HCT116 (cell line): Measurements from ENCODE around the gene KIAA1328.

ENCODE experiments used
- ATF3 ChIP-seq: IDR thresholded peaks from 2 replicates; pipeline ENCODE4 v1.6.1; 2012
- CTCF ChIP-seq, 3 experiments: fragments of 200-600 bp in 1 of 3; sonication (generic) in 1 of 3; IDR thresholded peaks in 2 of 3; conservative IDR thresholded peaks in 1 of 3; 2 replicates each; pipeline ENCODE4 v1.5.1; 2012 to 2017; ENCODE audit warnings: low read depth in 2 of 3, low read length in 2 of 3, antibody characterized with exemption in 1 of 3, borderline replicate concordance in 1 of 3, control low read depth in 1 of 3, mild to moderate bottlenecking in 1 of 3, mixed read lengths in 1 of 3, mixed run types in 1 of 3, moderate library complexity in 1 of 3; ENCODE audit not compliant: insufficient read depth in 1 of 3
- EGR1 ChIP-seq: IDR thresholded peaks from 2 replicates; pipeline ENCODE4 v1.6.1; 2012; ENCODE audit warnings: low read depth
- EZH2 ChIP-seq: fragments of 200-600 bp; sonication (generic); IDR thresholded peaks from 2 replicates; pipeline ENCODE4 v1.6.1; 2017; ENCODE audit warnings: antibody characterized with exemption, mixed run types
- EZH2phosphoT487 ChIP-seq: fragments of 200-600 bp; IDR thresholded peaks from 2 replicates; pipeline ENCODE4 v1.6.1; 2018; ENCODE audit warnings: antibody characterized with exemption, borderline replicate concordance
- FOSL1 ChIP-seq: IDR thresholded peaks from 2 replicates; pipeline ENCODE4 v1.6.1; 2012; ENCODE audit warnings: low read depth
- JUND ChIP-seq: IDR thresholded peaks from 2 replicates; pipeline ENCODE4 v1.6.1; 2012
- POLR2A ChIP-seq: IDR thresholded peaks from 2 replicates; pipeline ENCODE4 v1.7.0; 2011; ENCODE audit warnings: borderline replicate concordance; ENCODE audit not compliant: insufficient read depth, insufficient read length; ENCODE audit errors: extremely low read depth
- POLR2AphosphoS5 ChIP-seq: IDR thresholded peaks from 2 replicates; pipeline ENCODE4 v1.6.1; 2011; ENCODE audit warnings: mild to moderate bottlenecking, low read depth, low read length, moderate library complexity
- RAD21 ChIP-seq: IDR thresholded peaks from 2 replicates; pipeline ENCODE4 v1.6.1; 2012; ENCODE audit warnings: low read depth, mild to moderate bottlenecking
- SIN3A ChIP-seq: IDR thresholded peaks from 2 replicates; pipeline ENCODE4 v1.6.1; 2012; ENCODE audit warnings: low read depth
- SP1 ChIP-seq: IDR thresholded peaks from 2 replicates; pipeline ENCODE4 v1.6.1; 2012; ENCODE audit warnings: low read depth
- TCF7L2 ChIP-seq: IDR thresholded peaks from 2 replicates; pipeline ENCODE4 v1.7.0; 2011; ENCODE audit warnings: borderline replicate concordance, inconsistent platforms; ENCODE audit not compliant: insufficient read depth, insufficient read length; ENCODE audit errors: extremely low read depth
- TF ChIP-seq, protein P1 (sequence below): IDR thresholded peaks from 2 replicates; pipeline ENCODE4 v1.6.1; 2012

- TF ChIP-seq SIN3A (no peak), CTCF (IDR thresholded peaks at IDR 0.05 in 2 of 3, conservative IDR thresholded peaks at IDR 0.05 in 1 of 3; ENCODE audit: borderline replicate concordance in 1 of 3, insufficient read depth in 1 of 3, low read depth in 2 of 3, low read length in 2 of 3) (no peak), TCF7L2 (no peak), EZH2 (no peak), POLR2A (no peak), ATF3 (no peak), RAD21 (no peak), EZH2phosphoT487 (no peak), POLR2AphosphoS5 (no peak), EGR1 (no peak), FOSL1 (no peak), SP1 (no peak), JUND (no peak)
- TF ChIP-seq, protein P1, sequence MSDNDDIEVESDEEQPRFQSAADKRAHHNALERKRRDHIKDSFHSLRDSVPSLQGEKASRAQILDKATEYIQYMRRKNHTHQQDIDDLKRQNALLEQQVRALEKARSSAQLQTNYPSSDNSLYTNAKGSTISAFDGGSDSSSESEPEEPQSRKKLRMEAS = no peak
These were observed 22.3 kb downstream of the KIAA1328 start for GRCh38 chr18:36851202-36851590.
